ENCODE measurements around the gene PLA2G7. TPM values are rescaled to one million over a fixed set of nuclear protein-coding genes. Genes with fewer than 3 reads are reported as not detected.
A peak's percentile ranks its signal among the peaks of the same experiment; 100 is the strongest.

Gene PLA2G7
- total and polyA plus RNA-seq, 2 donors from 2014 or later: 1.9 TPM; not detected in 1

- FAIRE-seq (no peak), DNase-seq (peak in 2 of 5 donors; percentile 14 to 29)
- H3K9me3 ChIP-seq (ENCODE audit: control insufficient read depth in 2 of 3, insufficient read depth in 1 of 3, low read length in 3 of 3): no peaks in the 10 kb centered on the region
Measured at GRCh38 chr6:46677314-46677654, 57.9 kb downstream of the PLA2G7 start.

GRCh38 chr6:46676604-46677313 is 58.4 kb downstream of the PLA2G7 start:
- Histone ChIP-seq H3K27ac (ENCODE audit: low read depth in 2 of 2, low read length in 2 of 2) (no peak overlapping the region), H3K4me1 (ENCODE audit: control insufficient read depth in 2 of 3, insufficient read depth in 2 of 3, low read depth in 1 of 3, low read length in 3 of 3) (no peaks in the 10 kb centered on the region), H3K36me3 (ENCODE audit: control insufficient read depth in 2 of 3, insufficient read depth in 3 of 3, low read length in 3 of 3) (peaks cover 0 to 18% (median 6%) of the 10 kb centered on the region in 3 donors), H3K4me3 (ENCODE audit: low read length in 3 of 3) (no peak overlapping the region), H3K9ac (ENCODE audit: low read length in 3 of 3) (no peak overlapping the region), H3K9me3 (ENCODE audit: control insufficient read depth in 2 of 3, insufficient read depth in 1 of 3, low read length in 3 of 3) (no peaks in the 10 kb centered on the region), H3K27me3 (ENCODE audit: control insufficient read depth, insufficient read depth, low read length) (no peaks in the 10 kb centered on the region)
- DNase-seq: no peak
- FAIRE-seq: no peak
- no peak for TF ChIP-seq CTCF (IDR thresholded peaks at IDR 0.05; ENCODE audit: borderline replicate concordance, extremely low read depth, insufficient read depth)
- intact Hi-C loops (cut with DNase I): no loop called here

More at GRCh38 chr6:46677314-46677654, 57.9 kb downstream of the PLA2G7 start:
- H3K27ac ChIP-seq (ENCODE audit: low read depth in 2 of 2, low read length in 2 of 2): no peak overlapping the region
- peak; percentile 11 for TF ChIP-seq CTCF (IDR thresholded peaks at IDR 0.05; ENCODE audit: borderline replicate concordance, extremely low read depth, insufficient read depth)
- H3K4me3 ChIP-seq (ENCODE audit: low read length in 3 of 3): no peak overlapping the region
- intact Hi-C loops (cut with DNase I): no loop called here
- H3K27me3 ChIP-seq (ENCODE audit: control insufficient read depth, insufficient read depth, low read length): no peaks in the 10 kb centered on the region
- no peak overlapping the region for H3K9ac ChIP-seq (ENCODE audit: low read length in 3 of 3)
- H3K36me3 ChIP-seq (ENCODE audit: control insufficient read depth in 2 of 3, insufficient read depth in 3 of 3, low read length in 3 of 3): peaks cover 0 to 18% (median 6%) of the 10 kb centered on the region in 3 donors
- H3K4me1 ChIP-seq (ENCODE audit: control insufficient read depth in 2 of 3, insufficient read depth in 2 of 3, low read depth in 1 of 3, low read length in 3 of 3): no peaks in the 10 kb centered on the region

GRCh38 chr6:46674410-46674809 is 60.8 kb downstream of the PLA2G7 start:
- no peaks in the 10 kb centered on the region for H3K4me1 ChIP-seq (ENCODE audit: control insufficient read depth in 2 of 3, insufficient read depth in 2 of 3, low read depth in 1 of 3, low read length in 3 of 3)
- H3K27me3 ChIP-seq (ENCODE audit: control insufficient read depth, insufficient read depth, low read length): no peaks in the 10 kb centered on the region
- DNase-seq (no peak), FAIRE-seq (no peak)
- H3K9ac ChIP-seq (ENCODE audit: low read length in 3 of 3): no peak overlapping the region
- no peak overlapping the region for H3K4me3 ChIP-seq (ENCODE audit: low read length in 3 of 3)
- H3K27ac ChIP-seq (ENCODE audit: low read depth in 2 of 2, low read length in 2 of 2): no peak overlapping the region
- no peaks in the 10 kb centered on the region for H3K9me3 ChIP-seq (ENCODE audit: control insufficient read depth in 2 of 3, insufficient read depth in 1 of 3, low read length in 3 of 3)
- peaks cover 0 to 18% (median 6%) of the 10 kb centered on the region in 3 donors for H3K36me3 ChIP-seq (ENCODE audit: control insufficient read depth in 2 of 3, insufficient read depth in 3 of 3, low read length in 3 of 3)
- no peak for TF ChIP-seq CTCF (IDR thresholded peaks at IDR 0.05; ENCODE audit: borderline replicate concordance, extremely low read depth, insufficient read depth)
- intact Hi-C loops (cut with DNase I): no loop called here
